ENCODE data around the gene ADAMTS17.

ADAMTS17 gene

DNA sequence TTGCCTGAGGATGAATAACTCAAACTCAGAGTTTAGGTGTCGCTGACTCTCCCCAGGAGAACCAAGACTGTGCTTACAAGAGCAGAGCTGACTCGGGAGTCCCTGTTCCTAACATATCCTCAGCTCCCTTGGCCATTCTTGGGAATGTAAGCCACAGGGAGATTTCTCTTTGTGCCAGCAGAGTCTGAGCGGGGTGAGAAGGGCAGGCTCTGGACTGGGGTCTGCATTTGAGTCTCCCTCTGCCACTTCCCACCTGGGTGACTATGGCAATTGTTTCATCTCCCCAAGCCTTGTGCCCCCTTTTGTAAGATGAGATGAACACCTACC lies 126.0 kb downstream of the ADAMTS17 start:
- DNase-seq = no peak

- no peak for DNase-seq
Measured at GRCh38 chr15:100215031-100215842, 126.5 kb downstream of the ADAMTS17 start.

GRCh38 chr15:100211855-100212850 lies 129.6 kb downstream of the ADAMTS17 start:
- DNase-seq = no peak

DNA sequence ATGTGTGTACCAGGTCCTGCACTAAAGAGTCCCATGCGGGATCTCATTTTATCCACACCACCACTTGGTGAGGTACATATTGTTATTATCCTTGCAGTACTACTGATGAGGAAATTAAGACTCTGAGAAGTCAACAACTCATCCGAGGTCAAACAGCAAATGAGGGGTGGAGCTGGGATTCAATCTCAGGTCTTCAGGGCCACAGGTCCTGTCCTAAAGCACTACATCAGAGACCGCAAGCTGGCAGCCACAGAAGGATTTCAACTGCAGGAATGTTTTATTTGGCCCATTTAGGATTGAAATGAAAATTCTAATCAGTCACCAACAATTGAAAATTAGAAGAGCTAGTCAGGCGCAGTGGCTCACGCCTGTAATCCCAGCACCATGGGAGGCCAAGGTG lies 131.4 kb downstream of the ADAMTS17 start:
- DNase-seq = no peak

GRCh38 chr15:100208921-100209603 lies 132.7 kb downstream of the ADAMTS17 start:
- no peak for DNase-seq

GRCh38 chr15:100207053-100207452 lies 134.7 kb downstream of the ADAMTS17 start:
- DNase-seq = no peak

GRCh38 chr15:100206643-100207042 lies 135.1 kb downstream of the ADAMTS17 start:
- DNase-seq = no peak

DNA sequence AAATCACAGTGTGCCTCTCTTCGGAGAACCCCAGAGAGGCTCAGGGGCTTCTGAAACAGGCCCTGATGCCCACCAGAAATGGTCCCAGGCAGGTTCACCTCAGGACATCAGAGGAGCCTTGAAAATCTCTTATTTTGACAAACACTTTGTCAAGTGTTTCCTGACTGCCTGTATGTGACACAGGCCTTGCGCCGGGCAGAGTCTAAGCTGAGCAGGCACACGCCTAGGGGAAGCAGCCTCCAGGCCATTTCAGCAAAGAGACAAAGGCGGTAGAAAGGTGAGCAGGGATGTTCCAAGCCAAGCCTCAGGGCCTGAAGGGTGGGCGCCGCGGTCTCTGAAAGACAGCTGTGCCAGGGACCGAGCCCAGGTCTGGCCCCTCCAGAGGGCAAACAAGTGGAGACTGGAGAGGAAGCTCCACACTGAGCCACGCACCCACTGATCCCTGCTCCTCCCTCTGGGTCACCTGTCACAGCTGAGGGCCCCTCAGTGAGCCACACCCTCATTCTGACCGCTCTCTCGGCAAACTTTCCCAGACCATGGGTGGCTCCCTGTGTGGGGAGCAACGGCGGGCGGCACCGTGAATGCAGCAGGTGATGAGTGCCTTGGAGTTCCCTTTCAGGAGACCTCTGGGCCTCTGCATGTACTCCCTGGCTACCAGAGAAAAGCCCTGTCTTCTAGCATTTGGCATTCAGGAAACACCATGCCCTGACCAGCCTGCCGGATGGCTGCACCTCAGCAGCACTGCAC lies 136.1 kb downstream of the ADAMTS17 start:
- DNase-seq = no peak

DNA sequence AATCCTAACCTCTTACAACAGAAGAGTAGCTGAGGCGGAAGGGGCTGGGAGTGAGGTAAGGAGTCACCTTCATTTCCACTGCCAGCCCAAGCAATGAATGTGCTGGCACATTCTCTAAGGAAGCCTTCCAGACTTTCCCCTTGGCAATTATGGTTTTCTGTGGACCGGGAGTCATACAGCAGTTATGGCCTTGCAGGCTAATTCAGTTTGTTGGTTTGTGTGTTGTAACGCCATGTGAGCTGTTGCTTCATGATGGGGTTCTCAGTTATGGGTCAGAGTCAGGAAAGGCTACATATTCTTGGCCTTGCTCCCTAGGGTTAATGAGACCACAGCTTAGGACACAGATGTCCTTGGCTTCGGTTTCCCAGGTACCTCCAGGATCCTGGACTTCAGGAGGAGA lies 137.0 kb downstream of the ADAMTS17 start:
- DNase-seq = no peak

GRCh38 chr15:100204211-100204610 lies 137.6 kb downstream of the ADAMTS17 start:
- DNase-seq = no peak

DNA sequence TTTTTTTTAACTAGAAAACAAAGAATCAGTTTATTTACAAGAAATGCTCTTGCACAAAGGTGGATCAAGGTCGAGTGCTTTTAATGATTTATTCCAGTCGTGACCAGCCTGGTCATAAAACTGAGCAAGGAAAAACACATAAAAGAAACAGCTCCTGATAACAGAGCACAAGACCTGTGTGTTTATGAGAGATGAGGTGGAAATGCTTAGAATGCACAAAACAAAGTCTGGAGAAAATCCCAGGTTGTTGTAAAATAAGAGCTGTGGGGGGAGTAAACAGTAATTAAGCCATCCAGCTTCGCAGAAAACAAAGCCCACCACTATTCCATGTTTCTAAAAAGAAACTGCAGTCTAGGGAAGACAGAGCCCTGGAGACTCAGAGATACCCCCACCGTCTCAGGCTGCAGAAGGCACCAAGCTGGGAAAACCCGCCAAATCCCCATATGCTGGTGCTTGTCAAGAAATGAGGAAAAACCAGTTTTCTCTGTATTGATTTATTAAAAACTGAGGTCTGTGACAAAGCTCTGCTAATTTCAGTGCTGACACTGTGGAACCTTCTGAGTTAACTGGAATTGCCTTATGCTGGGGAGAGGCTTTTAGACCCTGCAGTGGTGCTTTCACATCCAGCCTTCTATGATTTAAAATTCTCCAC lies 139.3 kb downstream of the ADAMTS17 start:
- DNase-seq = no peak

DNA sequence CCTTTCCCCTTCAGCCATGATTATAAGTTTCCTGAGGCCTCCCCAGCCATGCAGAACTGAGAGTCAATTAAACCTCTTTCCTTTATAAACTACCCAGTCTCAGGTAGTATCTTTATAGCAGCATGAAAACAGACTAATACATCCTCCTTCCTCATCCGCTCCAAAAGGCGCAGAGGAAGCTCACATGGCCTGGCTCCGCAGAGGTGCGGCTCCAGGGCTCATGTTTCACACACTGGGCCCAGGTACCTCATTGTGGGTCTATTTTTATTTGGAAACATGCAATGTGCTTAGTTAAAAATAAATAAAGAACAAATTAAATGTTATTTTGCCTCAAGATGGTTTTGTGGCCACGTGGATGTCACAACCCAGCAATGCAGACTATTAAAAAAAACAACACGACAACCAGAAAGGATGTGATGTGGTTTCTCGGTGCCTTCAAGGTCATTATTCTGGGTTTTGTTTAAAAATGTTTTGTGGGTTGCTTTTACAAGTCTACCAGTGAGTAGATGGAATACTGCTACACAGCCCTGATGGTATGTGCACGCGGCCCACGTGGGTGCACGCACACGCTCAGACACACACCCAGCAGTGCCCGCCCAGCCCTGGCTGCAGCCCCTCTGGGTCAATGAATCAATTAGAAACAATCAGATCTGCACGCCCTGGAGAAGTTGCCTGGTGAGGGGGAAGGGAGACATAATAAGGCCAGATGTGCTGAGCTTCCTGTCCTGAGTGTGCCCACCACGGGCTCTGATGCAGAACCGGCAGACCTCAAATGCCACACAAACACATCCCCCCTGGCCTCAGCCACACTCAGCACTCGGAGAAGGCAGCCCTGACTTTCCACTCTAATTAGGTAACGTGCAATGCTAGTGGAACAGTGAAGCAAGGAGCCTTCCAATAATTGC lies 140.1 kb downstream of the ADAMTS17 start:
- peak; percentile 6 for DNase-seq

DNA sequence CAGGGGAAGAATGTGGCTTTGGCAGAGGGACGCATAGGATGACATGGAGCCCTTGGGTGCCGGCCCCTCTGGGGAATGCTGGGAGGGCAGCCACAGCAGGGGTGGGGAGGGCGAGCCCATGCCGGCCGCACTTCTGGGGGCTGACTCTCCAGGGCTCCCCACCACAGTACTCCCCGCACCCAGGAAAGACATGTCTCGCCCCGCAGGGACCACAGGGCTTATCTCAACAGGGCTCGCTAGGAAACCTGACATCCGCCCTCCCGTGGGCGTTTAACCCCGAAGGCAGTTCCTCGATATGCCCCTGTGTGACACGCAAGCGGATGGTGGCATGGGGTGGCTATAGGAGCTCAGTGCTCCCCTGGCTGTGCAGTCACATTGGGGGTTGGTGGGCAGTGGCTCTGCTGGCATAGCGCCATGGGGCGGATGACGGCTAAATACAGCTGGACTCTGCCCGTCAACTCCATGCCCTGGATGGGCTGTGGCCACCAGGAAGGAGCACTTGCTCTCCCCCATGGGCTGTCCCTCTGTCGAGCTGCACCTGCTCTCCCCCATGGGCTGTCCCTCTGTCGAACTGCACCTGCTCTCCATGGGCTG lies 141.4 kb downstream of the ADAMTS17 start:
- no peak for DNase-seq

GRCh38 chr15:100199711-100200286 lies 142.0 kb downstream of the ADAMTS17 start:
- DNase-seq = no peak

GRCh38 chr15:100198442-100198841 lies 143.3 kb downstream of the ADAMTS17 start:
- no peak for DNase-seq

DNA sequence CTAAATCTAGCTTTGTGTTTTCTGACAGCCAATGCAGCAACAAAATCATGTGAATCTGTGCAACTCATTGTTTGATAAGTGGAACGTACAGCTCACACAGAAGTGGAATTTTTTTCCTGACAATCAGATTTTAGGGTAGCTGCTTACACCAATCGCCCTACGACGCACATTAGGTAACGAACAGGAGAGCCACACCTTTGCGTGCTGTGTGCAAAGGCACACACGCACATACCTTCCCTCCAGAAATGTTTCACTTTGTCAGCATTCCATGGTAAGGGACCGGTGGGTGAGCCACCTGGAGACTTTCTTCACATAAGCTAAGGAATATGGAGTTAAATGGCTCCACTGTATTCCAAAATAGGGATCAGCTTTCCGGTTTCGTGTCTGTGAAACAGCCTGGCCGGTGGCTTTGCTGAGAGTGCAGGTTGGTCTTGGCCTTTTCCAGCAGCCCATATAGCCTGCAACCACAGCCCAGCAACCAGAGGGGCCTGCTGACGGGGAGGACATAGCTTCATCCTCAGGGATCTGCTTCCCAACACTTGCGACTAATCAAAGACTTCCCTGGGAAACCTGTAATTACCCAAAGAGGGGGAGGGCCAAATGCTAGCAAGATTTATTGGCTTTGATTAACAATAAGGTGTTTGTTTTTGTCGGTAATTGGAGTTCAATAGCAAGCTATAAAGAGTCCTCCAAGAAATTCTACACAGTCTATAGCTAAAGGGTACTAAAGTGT lies 145.3 kb downstream of the ADAMTS17 start:
- DNase-seq = no peak

DNA sequence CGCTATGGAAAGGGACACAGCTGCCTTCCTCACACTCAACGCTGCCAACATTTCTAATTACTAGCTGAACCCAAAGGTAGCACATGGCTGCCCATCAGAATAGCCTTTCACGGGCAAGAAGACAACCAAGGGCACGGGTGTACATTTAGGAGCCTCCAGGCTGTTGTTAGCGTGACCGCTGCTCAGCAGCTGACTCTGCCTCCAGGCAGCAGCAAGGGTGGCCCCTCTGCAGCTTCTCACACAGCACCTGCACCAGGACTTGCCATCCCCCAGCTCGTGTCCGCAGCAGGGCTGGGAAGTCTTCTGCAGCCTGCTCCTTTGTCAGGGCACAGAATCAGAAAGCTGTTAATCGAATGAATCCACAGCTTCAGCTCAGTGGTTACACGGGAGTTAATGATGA lies 146.8 kb downstream of the ADAMTS17 start:
- no peak for DNase-seq

GRCh38 chr15:100193277-100193860 lies 148.4 kb downstream of the ADAMTS17 start:
- no peak for DNase-seq
